Epithelial cell of prostate (primary cell): ENCODE results near the gene DDX10.

Experiments
- DNase-seq: peaks from one replicate; pipeline ENCODE4 v3.0.0-alpha.2; 2011; ENCODE audit warnings: low read depth, low spot score
- H3K27ac ChIP-seq: fragments of 450-650 bp; 2 replicates; pipeline ENCODE4 v1.5.1; 2017; ENCODE audit warnings: mild to moderate bottlenecking

Gene DDX10

DNA sequence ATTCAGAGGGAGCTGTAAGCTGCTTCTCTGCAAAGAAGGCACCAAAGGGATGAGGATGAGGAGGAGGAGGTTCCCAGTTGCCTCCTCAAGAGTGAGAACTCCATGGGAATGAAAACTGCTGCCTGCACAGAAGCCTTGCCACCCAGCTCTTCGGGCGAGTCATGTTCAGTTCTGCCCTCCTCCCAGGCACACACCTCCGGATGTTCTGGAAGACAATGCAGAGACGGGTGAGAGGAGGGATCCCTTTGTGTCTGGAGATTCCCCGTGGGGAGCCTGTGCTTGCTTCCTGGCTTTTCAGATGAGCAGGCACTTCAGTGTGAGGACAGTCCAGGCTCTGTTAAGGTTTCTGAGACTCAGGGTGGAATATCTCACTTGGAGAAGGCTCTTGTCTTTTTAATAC, 295.6 kb downstream of the DDX10 start:
- DNase-seq = no peak
- H3K27ac ChIP-seq = no peak overlapping the region

DNA sequence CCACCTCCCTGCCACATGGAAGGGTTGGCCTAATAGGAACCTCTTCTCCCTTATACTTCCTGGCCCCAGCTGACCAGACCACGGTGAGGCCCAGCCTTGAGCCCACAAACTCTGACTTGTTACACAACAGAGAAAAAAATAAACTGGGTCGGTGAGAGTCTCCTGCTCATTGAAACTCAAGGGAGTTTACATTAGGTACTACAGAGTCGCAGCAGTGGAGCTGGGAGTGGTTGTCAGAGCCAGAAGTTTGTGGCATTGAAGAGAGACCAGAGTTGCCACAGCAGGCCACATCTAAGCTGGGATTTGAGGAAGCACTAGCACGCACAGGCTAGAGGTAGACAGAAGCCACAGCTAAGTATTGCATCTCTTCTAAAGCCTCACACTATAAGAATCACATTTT, 296.2 kb downstream of the DDX10 start:
- DNase-seq = no peak
- no peak overlapping the region for H3K27ac ChIP-seq

DNA sequence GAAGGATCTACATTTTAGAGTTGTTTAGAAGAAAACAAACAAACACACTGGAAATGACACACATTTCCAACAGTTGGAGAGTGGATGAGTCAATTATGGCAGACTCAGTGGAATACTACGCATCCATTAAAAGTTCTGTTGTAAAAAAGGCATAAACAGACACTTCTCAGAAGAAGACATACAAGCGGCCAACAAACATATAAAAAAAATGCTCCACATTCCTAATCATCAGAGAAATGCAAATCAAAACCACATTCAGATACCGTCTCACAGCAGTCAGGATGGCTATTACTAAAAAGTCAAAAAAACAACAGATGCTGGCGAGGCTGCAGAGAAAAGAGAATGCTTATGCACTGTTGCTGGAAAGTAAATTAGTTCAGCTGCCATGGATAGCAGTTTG, 298.2 kb downstream of the DDX10 start:
- no peak overlapping the region for H3K27ac ChIP-seq
- no peak for DNase-seq

DNA sequence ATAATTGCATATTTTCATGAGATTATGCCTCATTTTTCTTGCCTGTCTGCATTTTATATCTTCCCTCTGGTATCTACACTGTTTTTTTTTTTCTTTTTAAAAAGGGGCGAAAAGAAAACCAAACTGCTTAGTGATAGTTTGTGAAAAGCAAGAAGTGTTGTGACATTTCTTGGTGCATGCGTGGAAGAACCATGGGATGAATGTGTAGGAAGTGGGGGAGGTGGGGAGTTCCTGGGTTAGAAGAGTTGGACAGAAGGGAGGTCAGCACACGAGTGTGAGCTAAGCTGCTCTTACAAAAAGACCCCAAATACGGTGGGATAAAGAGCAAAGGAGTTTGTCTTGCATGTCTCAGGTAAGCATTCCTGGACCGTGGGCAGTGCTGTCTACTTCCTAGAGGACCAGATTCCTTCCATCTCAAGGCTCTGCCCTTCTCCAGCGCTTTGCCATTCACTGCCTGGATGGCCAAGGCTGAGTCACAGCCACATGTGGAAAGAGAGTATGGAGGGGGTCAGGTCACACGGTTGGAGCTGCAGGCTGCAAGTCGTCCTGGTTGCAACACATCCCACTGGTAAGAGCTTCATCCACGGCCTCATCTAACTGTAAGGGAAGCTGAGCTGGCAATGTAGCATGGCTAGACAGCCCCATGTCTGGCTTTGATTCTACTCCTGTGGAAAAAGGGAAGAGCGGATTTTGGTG, 300.6 kb downstream of the DDX10 start:
- DNase-seq = no peak
- no peak overlapping the region for H3K27ac ChIP-seq

DNA sequence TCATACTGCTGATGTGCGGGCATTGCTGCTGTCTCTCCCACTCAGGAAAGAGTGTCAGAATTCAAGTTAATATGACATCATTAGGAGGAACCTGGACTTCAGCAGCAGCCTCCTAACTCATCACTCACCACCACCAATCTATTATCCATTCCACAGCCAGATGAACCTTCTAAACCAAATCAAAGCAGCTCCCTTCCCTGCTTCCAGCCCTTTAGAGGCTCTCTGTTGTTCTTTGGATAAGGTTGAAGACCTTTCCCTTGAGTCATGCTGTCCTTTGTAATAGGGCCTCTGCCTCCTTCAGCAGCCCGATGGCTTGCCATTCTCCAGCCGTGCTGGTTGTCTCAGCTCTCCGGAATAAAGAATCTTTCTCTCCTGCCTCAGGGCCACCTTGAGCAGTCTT, 301.3 kb downstream of the DDX10 start:
- H3K27ac ChIP-seq = no peak overlapping the region
- no peak for DNase-seq

DNA sequence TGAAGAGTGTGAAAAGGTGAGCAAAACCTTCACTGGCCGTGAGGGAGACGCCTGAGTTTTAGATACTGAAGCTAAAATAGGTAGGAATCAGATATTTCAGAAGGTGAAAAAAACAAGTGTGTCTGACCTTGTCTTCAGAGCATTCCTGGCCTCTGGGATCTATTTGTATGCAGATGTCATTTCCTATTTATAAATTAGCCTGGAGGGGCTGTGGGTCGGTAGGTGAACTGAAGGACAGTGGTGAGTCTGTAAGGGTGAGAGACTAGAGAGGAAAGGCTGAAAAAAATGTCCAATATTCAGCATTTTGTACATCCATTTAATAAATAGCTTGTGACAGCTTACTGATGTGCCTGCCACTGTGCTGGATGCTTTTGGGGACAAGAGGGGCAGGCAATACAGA, 302.1 kb downstream of the DDX10 start:
- no peak for DNase-seq
- no peak overlapping the region for H3K27ac ChIP-seq

DNA sequence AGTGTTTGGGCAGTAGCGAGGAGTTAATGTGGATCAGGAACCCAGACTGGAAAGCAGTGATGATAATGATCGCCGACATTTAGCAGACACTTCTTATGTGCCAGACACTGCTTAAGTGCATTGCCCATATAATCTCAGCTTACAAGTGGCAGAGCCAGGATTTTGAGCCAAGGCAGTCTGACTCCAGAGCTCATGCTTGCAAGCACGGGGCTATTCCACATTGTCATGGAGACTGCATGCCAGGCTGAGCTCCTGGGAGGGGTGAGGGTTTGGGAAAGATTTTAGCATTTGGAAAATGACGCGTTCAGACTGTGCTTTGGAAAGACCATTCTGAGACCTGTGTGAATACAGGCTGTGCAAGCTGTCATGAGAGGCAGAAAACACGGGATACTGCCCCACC, 302.7 kb downstream of the DDX10 start:
- no peak for DNase-seq
- no peak overlapping the region for H3K27ac ChIP-seq

DNA sequence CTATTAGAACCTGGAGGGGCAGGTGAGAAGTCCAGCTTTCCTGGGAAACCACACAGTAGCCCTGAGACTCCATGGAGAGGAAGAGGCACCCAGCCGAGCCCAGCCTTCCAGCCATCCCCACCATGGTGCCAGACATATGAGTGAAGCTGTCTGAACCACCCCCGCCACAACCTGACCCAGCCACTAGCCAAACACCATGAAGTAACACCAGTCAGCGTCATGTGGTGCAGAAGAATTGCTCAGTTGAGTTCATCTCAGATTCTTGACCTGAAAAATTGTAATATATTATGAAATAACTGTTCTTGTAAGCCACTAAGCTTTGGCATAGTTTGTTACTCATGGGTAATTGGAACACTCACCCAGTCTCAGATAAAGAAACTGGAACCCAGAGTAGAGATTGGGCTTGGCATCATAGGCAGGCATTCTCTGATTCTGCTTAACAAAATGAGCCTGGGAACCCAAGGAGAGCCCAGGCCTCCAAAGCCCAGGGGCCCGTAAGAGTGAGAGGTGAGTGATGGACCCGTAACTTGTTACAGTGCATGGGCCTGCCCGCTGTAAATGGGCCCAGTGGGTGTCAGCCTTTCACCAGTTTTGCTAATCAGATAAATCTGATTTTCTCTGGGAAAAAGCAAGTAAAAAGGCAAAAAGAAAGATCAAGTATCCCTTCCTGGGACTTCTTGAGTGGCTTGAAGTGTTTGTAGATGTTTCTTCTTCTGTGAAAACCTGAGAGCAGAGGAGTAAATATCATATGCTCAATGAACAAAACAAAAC, 305.5 kb downstream of the DDX10 start:
- DNase-seq = no peak
- no peak overlapping the region for H3K27ac ChIP-seq

DNA sequence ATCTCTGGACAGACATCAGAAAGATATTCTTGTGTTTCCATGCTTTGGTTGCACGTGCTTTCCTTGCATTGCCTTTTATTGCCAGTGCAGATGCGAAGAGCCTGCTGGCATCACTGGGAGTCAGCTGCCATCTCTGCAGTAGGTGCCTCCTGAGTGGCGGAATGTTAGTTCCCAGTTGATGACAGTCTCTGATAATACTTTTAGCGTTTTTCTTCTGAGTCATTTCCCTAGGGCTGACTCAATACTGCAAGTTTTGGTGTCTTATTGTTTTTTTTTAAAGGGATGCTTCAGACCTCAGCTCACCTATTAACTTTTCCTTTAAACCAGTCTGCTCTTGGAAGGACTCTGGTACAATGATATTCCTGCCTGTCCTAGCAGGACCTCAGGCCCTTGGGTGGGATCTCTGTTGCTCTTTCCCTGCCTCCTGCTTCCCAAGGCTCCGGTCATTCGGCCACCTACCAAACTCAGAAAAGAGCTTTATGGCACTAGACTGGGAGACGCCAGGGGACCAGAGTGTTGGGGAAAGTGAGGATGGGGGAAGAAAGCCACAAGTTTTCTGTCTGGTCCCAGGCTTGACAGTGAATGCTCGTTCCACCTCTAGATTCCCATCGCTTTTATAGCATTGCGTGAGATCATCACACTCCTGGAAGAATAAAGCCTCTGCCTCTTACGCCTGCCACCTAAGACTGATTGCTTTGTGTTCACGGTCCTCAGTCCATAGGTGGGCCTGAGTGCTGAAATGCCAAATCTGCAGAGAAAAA, 308.7 kb downstream of the DDX10 start:
- H3K27ac ChIP-seq = peak overlapping the region; percentile 62
- DNase-seq = peak; percentile 37

DNA sequence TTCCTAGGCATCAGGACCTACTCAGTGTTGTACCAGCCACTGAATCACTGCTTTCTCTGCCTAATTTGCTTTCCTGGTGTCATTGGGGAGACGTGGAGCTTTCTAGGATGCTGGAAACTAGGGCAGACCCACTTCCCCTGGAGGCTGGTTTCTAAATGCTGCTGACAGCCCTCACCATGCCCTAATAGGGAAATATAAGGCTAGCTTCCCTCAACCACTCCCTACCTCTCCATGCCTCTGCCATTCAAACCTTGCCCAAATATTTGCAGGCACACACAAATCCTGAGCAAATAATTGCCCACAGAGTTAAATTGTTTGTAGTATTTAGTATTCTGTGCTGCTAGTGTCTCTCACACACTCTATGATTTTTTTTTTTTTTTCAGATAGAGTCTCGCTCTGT, 310.2 kb downstream of the DDX10 start:
- DNase-seq = no peak
- no peak overlapping the region for H3K27ac ChIP-seq

DNA sequence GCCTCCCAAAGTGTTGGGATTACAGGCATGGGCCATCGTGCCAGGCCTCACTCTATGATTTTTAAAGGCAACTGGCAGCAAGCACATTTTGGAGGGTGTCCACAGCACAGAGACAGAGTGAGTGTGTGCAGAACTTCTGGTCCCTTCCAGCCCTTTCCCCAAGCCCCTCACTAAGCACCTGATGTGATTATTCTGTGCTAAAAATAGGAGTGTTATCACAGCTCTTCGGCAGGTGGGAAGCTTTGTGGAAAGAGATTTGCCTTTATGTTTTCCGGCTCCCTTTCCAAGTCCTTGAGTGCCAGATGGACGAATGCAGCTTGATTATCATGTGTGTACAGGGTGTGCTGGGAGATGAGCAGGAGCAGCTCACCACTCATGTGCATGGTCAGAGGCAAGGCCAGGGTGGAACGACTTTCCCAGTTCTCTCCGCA, 310.8 kb downstream of the DDX10 start:
- DNase-seq = no peak
- H3K27ac ChIP-seq = no peak overlapping the region

DNA sequence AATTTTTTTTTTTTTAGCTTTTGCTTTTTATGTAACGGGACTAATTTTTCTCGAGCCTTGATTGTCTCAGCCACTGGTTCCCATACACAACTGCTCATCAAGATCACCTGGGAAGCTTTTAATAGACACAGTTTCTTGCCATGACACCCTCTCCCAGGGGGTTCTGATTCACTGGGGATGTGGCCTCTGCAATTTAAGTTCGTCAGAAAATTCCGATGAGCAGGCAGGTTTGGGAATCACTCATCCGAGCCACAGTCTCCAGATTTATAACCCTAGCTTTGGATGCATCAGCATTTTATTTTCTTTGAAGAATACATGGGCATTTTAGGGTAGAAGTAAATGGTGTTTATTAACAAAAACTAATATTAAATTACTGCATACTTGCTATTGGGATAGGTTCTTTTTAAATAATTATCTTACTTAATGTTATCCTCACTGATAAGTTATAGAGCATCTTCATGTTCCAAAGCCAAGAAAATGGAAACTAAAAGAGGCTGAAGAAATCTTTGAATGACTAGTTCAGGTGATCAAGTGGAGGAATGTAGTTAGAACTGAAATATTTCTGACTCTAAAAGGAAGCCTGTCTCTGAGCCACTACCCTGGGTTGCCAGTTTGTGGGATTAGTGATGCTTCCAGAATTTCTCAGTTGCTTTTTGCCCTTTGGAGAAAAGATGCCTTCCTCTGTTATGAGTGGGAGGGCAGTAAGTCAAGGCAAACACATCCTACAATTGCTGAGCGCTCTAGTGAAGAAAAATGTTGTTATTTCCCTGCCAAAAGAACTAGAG, 319.0 kb downstream of the DDX10 start:
- H3K27ac ChIP-seq = no peak overlapping the region
- no peak for DNase-seq

DNA sequence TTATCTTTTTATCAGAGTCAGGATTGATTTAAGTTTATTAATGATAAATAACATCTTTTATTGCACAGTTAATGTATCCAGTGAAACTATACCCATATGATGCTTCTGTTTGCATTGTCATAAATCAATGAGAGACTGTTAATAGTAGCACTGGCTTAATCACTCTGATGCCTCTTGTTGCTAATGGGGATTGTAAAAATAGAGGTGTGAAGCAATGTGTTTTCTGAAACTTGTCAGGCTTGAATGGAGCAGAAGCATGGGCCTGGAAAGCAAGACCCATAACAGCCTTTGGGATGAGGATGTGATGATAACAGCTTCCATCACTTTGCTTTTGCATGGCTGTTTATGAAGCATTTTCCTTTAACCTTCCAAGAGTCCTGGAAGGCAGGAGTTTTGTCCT, 319.7 kb downstream of the DDX10 start:
- no peak for DNase-seq
- no peak overlapping the region for H3K27ac ChIP-seq

DNA sequence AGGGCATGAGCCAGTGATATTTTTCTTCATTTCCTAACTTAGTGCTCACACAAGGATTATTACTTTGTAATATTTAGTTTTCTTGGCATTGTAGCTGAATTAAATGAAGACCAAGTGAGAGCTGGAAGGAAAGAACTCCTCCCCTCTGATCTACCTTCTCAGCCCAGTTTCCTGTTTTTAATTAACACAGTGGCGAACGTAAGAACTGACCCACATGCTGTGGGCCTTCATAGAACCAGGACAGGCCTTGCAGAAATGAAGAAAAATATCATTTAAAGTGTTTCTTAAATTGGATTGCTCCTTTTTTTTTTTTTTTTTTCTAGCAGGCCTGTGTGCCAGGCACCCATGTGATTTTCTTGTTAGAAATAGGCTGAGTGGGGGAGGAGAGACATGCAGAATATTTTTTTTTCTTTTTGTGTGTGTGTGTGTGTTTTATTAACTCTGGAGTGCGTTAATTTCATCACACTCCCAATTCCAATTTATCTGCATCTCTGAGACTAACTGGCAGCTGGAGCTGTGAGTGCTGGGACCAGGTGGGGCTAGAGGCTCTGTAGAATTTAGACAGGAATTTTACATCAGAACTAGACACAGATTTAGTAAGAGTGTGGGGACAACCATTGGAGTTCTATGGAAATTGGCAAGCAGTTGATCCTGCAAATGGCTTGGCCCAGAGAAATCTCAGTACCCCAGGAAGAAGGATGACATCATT, 320.5 kb downstream of the DDX10 start:
- H3K27ac ChIP-seq = no peak overlapping the region
- DNase-seq = no peak

DNA sequence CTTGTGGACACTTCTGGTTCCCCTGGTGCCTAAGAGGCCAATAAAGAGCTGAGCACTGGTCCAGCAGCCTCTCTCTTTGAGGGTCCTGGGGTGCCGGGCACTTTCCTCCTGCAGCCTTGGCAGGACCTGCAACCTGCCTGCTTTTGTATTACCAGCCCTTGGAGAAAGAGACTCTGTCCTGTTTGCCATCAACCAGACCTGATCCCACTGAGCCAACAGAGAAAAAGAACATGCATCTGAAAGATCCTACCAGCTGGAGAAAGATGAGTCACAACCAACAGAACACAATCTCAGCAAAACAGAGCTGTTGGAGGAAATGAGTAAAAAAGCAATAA, 321.0 kb downstream of the DDX10 start:
- DNase-seq = no peak
- H3K27ac ChIP-seq = no peak overlapping the region
